Hippocampal formation (tissue), 2 donors: ENCODE results near the gene IRF3.

Experiments used
- DNase-seq, 2 donors: peaks; one replicate each; lab custom pipeline; 2025; lab: John Stamatoyannopoulos, UW

IRF3 gene

GRCh38 chr19:49669516-49669915 lies 3.9 kb upstream of the IRF3 start:
- no peak for DNase-seq

DNA sequence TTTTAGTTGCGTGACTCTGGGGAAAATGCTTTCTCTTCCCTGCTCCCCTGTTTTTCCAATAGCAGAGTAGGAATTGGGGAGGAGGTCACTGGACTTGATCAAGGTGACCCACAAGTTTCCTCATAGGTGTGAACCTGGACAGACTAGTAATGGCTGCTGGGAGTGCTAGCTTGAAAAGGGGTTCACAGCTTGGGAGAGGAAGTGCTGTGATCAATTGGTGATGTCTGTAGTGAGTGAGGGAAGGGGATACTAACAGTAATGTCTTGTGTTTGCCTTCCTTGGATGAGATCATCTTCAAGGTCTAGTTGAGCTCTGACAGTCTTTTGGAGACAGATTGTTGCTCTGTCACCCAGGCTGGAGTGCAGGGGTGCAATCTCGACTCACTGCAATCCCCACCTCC lies 1.8 kb upstream of the IRF3 start:
- no peak for DNase-seq

- no peak for DNase-seq
Measured at GRCh38 chr19:49666120-49666444, 425 bp upstream of the IRF3 start.

DNA sequence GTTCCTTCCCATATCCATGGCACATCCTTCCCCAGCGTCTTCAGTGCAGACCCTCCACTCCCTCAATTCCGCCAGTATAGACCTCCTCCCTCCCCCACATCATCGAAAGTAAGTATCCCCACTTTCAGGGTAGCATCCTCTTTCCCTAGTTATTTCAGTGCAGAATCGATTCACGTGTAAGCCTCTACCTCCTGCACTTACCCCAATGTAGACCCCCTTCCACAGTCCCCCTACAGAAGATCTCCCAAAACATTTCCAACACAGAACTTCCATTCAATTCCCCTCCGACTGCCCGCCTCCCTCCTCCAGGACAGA lies 664 bp downstream of the IRF3 start:
- no peak for DNase-seq

GRCh38 chr19:49664171-49665035 lies 1.3 kb downstream of the IRF3 start:
- DNase-seq = peak; percentile 73 to 81

GRCh38 chr19:49663224-49663623 lies 2.4 kb downstream of the IRF3 start:
- DNase-seq = no peak

DNA sequence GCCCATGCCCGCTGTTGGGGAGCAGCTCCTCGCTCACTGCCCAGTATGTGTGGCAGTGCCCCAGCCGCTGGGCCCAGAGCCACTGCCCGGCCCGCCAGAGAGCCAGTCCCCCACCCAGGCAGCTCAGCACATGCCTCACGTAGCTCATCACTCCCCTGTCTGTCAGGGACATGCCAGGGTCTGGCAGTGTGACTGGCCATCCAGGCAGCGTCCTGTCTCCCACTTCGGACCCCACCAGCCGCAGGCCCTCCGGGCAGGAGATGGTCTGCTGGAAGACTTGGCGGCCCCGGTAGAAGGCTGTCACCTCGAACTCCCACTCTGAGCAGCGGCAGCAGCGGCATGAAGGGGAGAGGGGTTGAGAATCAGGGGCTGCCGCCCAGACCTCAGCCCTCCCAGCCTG lies 3.6 kb downstream of the IRF3 start:
- no peak for DNase-seq

DNA sequence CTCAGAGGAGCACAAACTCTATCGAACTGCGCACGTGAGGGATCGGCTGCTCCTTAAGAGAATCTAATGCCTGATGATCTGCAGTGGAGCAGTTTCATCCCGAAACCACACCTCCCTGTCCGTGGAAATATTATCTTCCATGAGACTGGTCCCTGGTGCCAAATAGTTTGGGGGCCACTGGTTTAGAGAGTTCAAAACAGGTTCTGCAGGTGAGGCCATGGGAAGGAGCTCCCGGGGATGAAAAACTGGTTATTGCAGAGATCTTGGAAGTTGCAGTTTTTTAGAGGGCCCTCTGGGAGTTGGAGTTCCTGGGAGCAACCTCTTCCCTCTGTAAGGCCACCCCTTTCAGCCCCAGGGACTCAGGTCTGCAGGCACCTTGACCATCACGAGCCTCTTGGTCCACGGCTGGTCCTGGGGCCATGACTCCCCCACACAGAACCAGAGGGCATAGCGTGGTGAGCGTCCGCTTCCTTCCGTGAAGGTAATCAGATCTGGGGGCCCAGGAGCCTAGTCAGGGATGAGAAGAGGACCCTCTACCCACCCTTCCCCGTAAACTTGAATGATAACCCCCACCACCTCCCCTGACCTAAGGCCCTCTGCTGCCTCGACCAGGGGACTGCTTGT lies 5.2 kb downstream of the IRF3 start:
- DNase-seq = no peak

GRCh38 chr19:49658566-49659442 lies 6.9 kb downstream of the IRF3 start:
- no peak for DNase-seq

DNA sequence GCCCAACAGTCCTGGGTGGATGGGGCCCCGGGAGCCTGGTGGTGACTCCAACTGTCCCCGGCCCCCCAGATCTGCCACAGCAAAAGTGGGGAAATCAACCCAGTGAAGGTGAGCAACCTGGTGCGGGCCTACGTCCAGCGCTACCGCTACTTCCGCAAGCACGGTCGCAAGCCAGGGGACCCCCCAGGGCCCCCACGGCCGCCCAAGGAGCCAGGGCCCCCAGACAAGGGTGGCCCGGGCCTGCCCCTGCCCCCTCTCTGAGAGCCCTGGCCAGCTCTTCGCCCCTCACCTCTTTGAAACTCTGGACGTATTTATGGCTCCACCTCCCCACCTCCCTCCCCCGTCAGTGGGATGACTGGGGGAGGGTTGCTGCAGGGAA lies 7.5 kb downstream of the IRF3 start:
- DNase-seq = no peak

GRCh38 chr19:49657493-49658138 lies 8.0 kb downstream of the IRF3 start:
- DNase-seq = no peak

DNA sequence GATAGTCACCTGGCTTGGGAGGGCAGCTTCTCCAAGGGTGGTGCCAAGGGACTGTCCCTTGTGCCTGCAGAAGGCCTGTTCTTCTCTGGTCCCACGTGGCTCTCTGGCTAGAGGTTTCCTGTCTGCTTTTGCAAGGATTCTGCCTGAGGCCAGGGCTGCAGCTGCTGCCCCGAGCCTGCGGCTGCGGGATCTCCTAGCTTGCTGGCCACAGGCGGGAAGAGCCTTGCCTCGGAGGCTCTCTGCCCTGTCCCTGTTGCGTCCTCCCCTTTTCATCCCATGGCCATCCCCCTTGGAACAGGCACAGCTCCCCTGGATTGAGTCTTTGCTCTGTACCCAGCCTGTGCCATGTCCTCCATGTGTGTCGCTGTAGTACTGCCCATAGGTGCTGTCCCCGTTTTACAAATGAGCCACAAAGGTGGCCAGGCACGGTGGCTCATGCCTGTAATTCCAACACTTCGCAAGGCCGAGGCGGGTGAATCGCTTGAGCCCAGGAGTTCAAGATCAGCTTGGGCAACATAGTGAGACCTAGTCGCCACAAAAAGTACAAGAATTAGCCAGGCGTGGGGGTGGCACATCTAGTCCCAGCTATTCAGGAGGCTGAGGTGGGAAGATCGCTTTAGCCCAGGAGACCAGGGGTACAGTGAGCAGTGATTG lies 9.1 kb downstream of the IRF3 start:
- no peak for DNase-seq

GRCh38 chr19:49655570-49656455 lies 9.8 kb downstream of the IRF3 start:
- DNase-seq = no peak

- DNase-seq = no peak
Measured at GRCh38 chr19:49654581-49654980, 11.1 kb downstream of the IRF3 start.

GRCh38 chr19:49653466-49653806 lies 12.2 kb downstream of the IRF3 start:
- no peak for DNase-seq

- DNase-seq = no peak
Measured at GRCh38 chr19:49652551-49653465, 12.8 kb downstream of the IRF3 start.

DNA sequence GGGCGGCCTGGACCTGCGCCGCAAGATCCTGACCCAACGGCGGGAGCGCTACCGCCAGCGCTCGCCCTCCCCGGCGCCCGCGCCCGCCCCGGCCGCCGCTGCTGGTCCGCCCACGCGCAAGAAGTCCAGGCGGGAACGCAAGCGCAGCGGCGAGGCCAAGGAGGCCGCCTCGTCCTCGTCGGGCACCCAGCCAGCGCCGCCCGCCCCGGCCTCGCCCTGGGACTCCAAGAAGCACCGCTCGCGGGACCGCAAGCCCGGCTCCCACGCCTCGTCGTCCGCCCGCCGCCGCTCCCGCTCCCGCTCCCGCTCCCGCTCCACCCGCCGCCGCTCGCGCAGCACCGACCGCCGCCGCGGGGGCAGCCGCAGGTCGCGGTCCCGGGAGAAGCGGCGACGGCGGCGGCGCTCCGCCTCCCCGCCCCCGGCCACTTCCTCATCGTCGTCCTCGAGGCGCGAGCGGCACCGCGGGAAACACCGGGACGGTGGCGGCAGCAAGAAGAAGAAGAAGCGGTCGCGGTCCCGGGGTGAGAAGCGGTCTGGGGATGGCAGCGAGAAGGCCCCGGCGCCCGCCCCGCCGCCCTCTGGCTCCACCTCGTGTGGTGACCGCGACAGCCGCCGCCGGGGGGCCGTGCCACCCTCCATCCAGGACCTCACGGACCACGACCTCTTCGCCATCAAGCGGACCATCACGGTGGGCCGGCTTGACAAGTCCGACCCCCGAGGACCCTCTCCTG lies 13.7 kb downstream of the IRF3 start:
- DNase-seq = no peak

DNA sequence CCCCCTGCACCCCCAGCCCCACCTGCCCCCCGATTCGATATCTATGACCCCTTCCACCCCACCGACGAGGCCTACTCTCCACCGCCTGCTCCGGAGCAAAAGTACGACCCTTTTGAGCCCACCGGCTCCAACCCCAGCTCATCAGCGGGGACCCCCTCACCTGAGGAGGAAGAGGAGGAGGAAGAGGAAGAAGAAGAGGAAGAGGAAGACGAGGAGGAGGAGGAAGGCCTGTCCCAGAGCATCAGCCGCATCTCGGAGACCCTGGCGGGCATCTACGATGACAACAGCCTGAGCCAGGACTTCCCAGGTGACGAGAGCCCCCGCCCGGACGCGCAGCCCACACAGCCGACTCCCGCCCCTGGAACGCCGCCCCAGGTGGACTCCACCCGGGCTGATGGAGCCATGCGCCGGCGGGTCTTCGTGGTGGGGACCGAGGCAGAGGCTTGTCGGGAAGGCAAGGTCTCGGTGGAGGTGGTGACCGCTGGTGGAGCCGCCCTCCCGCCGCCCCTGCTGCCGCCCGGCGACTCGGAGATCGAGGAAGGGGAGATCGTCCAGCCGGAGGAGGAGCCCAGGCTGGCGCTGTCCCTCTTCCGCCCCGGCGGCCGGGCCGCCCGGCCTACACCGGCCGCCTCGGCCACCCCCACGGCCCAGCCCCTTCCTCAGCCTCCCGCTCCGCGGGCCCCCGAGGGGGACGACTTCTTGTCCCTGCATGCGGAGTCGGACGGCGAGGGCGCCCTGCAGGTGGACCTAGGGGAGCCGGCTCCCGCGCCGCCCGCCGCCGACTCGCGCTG lies 14.4 kb downstream of the IRF3 start:
- no peak for DNase-seq
